GM15510 (cell line): ENCODE results near the gene GMPPB.

Experiments
- POLR2A ChIP-seq: IDR thresholded peaks from 3 replicates; pipeline ENCODE4 v1.6.1; 2011; ENCODE audit warnings: borderline replicate concordance; ENCODE audit not compliant: insufficient read length; ENCODE audit errors: extremely low read depth

The GMPPB gene

DNA sequence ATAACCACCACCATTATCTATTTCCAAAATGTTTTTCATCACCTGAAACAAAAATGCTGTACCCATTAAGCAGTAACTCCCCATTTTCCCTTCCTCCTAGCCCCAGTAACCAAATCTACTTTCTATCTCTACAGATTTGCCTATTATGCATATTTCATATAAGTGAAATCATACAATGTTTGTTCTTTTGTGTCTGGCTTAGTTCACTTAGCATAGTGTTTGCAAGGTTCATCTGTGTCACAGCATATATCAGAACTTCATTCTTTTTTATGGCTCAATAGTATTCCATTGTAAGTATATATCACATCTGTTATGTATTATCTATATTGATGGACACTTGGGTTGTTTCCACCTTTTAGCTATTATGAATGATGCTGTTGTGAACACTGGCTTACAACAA, 16.7 kb upstream of the GMPPB start:
- TF ChIP-seq POLR2A, result no peak

GRCh38 chr3:49738067-49738713, 14.4 kb upstream of the GMPPB start:
- no peak for TF ChIP-seq POLR2A

DNA sequence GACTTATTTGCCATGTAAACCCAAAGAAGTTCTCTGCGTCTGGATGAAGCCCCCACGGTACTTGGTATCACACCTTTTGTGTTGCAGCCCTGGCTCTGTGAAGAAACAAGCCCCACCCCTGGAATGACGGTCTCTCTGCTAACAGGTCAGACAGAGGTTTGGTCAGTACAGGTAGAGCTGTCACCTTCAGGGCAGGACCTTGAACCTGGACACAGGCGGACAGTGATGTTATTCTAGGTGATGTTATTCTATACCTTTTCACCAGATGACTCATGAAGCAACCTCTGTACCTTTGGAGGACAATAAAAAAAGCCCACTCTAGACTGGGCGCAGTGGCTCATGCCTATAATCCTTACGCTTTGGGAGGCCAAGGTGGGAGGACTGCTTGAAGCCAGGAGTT, 11.0 kb upstream of the GMPPB start:
- TF ChIP-seq POLR2A, result no peak

- no peak for TF ChIP-seq POLR2A
Measured at GRCh38 chr3:49733551-49733950, 9.8 kb upstream of the GMPPB start.

GRCh38 chr3:49732597-49732996, 8.8 kb upstream of the GMPPB start:
- TF ChIP-seq POLR2A, result no peak

- no peak for TF ChIP-seq POLR2A
Measured at GRCh38 chr3:49729966-49730609, 6.3 kb upstream of the GMPPB start.

DNA sequence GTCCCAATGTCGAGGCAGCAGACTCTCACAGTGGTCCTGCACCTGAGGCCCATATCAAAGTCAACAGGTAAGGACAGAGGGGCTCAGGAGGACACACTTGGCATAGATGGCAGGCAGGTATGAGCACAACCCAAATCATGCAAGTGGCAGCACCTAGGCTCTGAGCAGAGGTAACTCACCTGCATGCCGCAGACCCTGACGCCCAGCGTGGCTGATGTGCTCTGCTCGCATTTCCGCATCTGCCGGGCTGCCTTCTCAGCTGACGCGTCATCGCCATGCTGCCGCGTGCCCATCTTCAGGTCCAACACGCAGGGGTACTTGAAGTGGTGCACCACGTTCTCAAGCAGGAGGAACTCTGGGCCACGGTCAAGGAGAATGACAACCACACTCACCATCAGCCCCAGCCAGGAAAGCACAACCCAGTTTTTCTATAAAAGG, 4.2 kb upstream of the GMPPB start:
- no peak for TF ChIP-seq POLR2A

- no peak for TF ChIP-seq POLR2A
Measured at GRCh38 chr3:49727154-49727923, 3.6 kb upstream of the GMPPB start.

- no peak for TF ChIP-seq POLR2A
Measured at GRCh38 chr3:49725906-49726681, 2.3 kb upstream of the GMPPB start.

DNA sequence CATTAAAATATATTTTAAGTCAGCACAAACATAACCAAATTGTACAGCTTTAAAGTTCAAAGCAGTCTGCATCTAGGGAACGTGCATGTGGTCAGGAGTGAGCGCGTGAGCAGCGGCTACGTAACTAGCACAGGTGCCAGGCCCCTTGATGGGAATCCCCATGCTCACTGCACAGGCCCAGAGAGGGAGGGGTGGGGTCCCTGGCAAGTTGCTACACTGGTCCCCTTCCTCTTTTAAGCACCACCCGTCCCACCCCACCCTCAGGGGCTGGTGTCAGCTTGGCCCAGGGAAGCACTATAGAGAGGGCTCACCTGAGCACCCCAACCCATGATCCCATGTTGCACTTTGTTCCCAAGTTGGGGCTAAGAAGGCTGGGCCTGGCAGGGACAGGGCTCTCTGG, 835 bp upstream of the GMPPB start:
- TF ChIP-seq POLR2A, result no peak

- TF ChIP-seq POLR2A, result no peak
Measured at GRCh38 chr3:49723296-49723627, 489 bp downstream of the GMPPB start.

DNA sequence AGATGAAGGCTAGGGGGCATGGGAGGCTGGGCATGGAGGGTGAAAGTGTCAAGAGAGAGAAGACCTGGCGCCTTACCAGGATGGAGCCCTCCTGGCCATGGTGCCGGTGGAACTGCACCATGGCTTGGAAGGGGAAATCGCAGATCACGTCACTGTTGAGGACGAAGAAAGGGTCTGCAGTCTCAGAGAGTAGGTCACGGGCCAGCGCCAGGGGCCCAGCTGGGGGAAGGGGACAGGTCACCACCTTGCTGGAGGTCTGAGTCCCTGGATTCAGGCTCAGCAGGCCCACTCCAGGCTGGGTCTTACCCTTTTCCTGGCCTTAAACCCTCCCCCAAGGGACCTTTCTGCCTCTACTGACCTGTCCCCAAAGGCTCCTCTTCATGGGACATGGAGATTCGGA, 855 bp downstream of the GMPPB start:
- TF ChIP-seq POLR2A, result no peak

DNA sequence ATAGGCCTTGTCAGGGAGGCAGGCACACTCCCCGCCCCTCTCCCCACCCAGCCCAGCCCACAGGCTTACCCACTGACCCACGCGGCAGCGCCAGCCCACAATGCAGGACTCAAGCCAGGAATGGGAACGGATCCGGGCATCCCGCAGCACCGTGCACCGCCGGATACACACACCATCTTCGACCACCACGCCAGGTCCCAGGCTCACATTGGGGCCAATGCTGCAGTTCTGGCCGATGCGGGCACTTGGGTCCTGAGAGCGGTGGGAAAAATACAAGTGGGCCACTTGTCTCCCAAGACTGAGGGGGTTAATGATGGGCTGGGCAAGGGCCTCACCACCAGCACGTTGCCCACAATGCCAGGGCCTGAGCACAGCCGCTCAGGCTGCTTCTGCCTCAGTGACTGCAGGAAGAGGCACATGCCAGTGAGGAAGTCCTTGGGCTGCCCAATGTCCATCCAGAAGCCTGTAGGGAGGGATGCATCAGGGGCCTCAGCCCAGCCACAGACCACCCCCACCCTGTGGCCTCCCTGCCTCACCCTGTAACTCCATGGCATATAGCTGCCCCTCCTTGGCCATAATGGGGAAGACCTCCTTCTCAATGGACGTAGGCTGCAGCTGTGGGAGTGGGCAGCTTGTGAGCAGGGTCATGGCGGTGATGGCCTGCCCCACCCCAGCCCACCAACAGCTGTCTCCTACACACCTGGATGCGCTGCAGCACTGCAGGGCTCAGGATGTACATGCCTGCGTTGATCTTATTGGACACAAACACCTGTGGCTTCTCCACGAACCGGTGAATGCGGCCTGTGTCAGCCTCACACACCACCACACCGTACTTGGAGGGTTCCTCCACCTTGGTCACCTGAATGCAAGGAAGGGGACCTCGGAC, 1.6 kb downstream of the GMPPB start:
- TF ChIP-seq POLR2A, result no peak

GRCh38 chr3:49721596-49721895, 2.2 kb downstream of the GMPPB start:
- TF ChIP-seq POLR2A, result no peak
